OCI-LY1 (cell line): Measurements from ENCODE around the gene ADGRV1.

ENCODE experiments used
- EZH2 ChIP-seq: fragments of 200-600 bp; sonication (generic), shearing (Covaris generic); IDR thresholded peaks from 2 replicates; pipeline ENCODE4 v1.8.0; 2017; ENCODE audit warnings: borderline replicate concordance, mixed run types, mild to moderate bottlenecking, antibody characterized with exemption, low read length, moderate library complexity, mixed read lengths
- TF ChIP-seq, protein P1 (sequence below): fragments of 200-600 bp; sonication (generic), shearing (Covaris generic); IDR thresholded peaks from 2 replicates; pipeline ENCODE4 v1.5.1; 2017; ENCODE audit warnings: mild to moderate bottlenecking, antibody characterized with exemption, low read length, moderate library complexity, mixed read lengths

- TF ChIP-seq, protein P1, sequence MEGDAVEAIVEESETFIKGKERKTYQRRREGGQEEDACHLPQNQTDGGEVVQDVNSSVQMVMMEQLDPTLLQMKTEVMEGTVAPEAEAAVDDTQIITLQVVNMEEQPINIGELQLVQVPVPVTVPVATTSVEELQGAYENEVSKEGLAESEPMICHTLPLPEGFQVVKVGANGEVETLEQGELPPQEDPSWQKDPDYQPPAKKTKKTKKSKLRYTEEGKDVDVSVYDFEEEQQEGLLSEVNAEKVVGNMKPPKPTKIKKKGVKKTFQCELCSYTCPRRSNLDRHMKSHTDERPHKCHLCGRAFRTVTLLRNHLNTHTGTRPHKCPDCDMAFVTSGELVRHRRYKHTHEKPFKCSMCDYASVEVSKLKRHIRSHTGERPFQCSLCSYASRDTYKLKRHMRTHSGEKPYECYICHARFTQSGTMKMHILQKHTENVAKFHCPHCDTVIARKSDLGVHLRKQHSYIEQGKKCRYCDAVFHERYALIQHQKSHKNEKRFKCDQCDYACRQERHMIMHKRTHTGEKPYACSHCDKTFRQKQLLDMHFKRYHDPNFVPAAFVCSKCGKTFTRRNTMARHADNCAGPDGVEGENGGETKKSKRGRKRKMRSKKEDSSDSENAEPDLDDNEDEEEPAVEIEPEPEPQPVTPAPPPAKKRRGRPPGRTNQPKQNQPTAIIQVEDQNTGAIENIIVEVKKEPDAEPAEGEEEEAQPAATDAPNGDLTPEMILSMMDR, result no peak
- no peak for TF ChIP-seq EZH2
Measured at GRCh38 chr5:90813392-90813791, 254.8 kb downstream of the ADGRV1 start.
